Measurements from ENCODE around the gene DIAPH2.

The DIAPH2 gene

DNA sequence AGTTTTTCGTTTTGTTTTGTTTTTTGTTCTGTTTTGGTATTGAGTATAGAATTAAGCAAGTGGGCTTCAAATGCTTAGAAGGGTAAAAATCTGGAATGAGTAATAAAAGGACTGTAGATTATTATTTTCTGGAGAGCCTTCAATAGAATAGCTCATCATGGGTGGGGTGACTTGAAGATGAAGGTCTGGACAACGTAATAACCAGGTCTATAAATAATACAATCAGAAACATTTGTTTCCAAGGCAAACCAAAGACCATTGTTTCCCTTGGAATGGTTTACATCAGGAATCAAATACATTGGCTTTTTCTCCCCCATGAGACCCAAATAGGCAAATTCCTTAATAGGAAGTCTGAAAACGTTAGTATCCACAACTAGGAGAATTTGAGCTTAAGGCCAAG, 920.6 kb downstream of the DIAPH2 start:
- TF ChIP-seq ZNF600 (tag by site-specific recombination; IDR thresholded peaks at IDR 0.05) (no peak), ZNF202 (tag by site-specific recombination; IDR thresholded peaks at IDR 0.05; ENCODE audit: borderline replicate concordance) (no peak), ZNF571 (tag by site-specific recombination; IDR thresholded peaks at IDR 0.05) (no peak), REPIN1 (tag by site-specific recombination; IDR thresholded peaks at IDR 0.05; ENCODE audit: low read depth) (no peak), ZSCAN16 (tag by site-specific recombination; IDR thresholded peaks at IDR 0.05) (no peak), ZNF610 (tag by site-specific recombination; IDR thresholded peaks at IDR 0.05; ENCODE audit: borderline replicate concordance) (no peak), ZNF658 (tag by site-specific recombination; IDR thresholded peaks at IDR 0.05) (no peak), BCL11B (tag by site-specific recombination; IDR thresholded peaks at IDR 0.05; ENCODE audit: low read depth) (no peak), ZNF302 (tag by site-specific recombination; IDR thresholded peaks at IDR 0.05; ENCODE audit: low read depth) (no peak), ZNF473 (tag by site-specific recombination; IDR thresholded peaks at IDR 0.05) (no peak), ZFP41 (tag by site-specific recombination; IDR thresholded peaks at IDR 0.05; ENCODE audit: borderline replicate concordance) (no peak)
- TF ChIP-seq, protein P1, sequence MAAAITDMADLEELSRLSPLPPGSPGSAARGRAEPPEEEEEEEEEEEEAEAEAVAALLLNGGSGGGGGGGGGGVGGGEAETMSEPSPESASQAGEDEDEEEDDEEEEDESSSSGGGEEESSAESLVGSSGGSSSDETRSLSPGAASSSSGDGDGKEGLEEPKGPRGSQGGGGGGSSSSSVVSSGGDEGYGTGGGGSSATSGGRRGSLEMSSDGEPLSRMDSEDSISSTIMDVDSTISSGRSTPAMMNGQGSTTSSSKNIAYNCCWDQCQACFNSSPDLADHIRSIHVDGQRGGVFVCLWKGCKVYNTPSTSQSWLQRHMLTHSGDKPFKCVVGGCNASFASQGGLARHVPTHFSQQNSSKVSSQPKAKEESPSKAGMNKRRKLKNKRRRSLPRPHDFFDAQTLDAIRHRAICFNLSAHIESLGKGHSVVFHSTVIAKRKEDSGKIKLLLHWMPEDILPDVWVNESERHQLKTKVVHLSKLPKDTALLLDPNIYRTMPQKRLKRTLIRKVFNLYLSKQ (tag by site-specific recombination; IDR thresholded peaks at IDR 0.05; ENCODE audit: borderline replicate concordance), result no peak
- TF ChIP-seq, protein P2, sequence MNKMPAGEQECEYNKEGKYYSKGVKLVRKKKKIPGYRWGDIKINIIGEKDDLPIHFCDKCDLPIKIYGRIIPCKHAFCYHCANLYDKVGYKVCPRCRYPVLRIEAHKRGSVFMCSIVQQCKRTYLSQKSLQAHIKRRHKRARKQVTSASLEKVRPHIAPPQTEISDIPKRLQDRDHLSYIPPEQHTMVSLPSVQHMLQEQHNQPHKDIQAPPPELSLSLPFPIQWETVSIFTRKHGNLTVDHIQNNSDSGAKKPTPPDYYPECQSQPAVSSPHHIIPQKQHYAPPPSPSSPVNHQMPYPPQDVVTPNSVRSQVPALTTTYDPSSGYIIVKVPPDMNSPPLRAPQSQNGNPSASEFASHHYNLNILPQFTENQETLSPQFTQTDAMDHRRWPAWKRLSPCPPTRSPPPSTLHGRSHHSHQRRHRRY (tag by site-specific recombination; IDR thresholded peaks at IDR 0.05), result no peak
- Histone ChIP-seq H3K4me1 (ENCODE audit: control insufficient read depth, insufficient read depth, low read length) (no peaks in the 10 kb centered on the region), H3K36me3 (ENCODE audit: control insufficient read depth in 2 of 2, insufficient read depth in 1 of 2, low read length in 2 of 2) (no peaks in the 10 kb centered on the region), H3K4me3 (ENCODE audit: low read depth, low read length) (no peak overlapping the region), H3K27ac (ENCODE audit: extremely low read depth, low read depth, low read length) (no peak overlapping the region), H3K9me3 (ENCODE audit: control insufficient read depth, insufficient read depth, low read depth, low read length) (no peaks in the 10 kb centered on the region)
- POLR2A ChIA-PET, result no interaction called here
- CTCF ChIA-PET, result no interaction called here

DNA sequence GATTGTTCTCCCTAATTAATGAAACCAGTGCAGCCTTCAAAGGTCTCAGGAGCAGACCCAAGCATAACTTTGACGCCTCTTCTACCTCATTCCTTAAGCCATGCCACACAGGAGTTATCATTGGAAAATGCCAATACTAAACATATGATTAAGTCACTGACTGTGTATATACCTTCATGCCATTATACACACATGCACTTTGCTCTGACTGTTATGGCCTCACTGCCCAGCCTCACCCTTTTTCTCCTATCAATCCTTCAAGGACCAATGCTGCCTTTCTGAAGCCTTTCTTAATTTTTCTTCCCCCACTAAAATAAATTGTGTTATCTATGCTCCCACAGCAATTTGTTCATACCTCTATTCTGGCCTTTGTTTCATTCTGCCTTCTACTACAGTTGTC, 924.7 kb downstream of the DIAPH2 start:
- no peak overlapping the region for H3K4me3 ChIP-seq (ENCODE audit: low read depth, low read length)
- no peaks in the 10 kb centered on the region for H3K9me3 ChIP-seq (ENCODE audit: control insufficient read depth, insufficient read depth, low read depth, low read length)
- H3K4me1 ChIP-seq (ENCODE audit: control insufficient read depth, insufficient read depth, low read length), result no peaks in the 10 kb centered on the region
- no peaks in the 10 kb centered on the region for H3K36me3 ChIP-seq (ENCODE audit: control insufficient read depth in 2 of 2, insufficient read depth in 1 of 2, low read length in 2 of 2)
- ChIA-PET CTCF (no interaction called here), POLR2A (no interaction called here)
- TF ChIP-seq, protein P3, sequence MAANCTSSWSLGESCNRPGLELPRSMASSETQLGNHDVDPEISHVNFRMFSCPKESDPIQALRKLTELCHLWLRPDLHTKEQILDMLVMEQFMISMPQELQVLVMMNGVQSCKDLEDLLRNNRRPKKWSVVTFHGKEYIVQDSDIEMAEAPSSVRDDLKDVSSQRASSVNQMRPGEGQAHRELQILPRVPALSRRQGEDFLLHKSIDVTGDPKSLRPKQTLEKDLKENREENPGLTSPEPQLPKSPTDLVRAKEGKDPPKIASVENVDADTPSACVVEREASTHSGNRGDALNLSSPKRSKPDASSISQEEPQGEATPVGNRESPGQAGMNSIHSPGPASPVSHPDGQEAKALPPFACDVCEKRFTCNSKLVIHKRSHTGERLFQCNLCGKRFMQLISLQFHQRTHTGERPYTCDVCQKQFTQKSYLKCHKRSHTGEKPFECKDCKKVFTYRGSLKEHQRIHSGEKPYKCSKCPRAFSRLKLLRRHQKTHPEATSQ (tag by site-specific recombination; IDR thresholded peaks at IDR 0.05), result no peak
- TF ChIP-seq, protein P4, sequence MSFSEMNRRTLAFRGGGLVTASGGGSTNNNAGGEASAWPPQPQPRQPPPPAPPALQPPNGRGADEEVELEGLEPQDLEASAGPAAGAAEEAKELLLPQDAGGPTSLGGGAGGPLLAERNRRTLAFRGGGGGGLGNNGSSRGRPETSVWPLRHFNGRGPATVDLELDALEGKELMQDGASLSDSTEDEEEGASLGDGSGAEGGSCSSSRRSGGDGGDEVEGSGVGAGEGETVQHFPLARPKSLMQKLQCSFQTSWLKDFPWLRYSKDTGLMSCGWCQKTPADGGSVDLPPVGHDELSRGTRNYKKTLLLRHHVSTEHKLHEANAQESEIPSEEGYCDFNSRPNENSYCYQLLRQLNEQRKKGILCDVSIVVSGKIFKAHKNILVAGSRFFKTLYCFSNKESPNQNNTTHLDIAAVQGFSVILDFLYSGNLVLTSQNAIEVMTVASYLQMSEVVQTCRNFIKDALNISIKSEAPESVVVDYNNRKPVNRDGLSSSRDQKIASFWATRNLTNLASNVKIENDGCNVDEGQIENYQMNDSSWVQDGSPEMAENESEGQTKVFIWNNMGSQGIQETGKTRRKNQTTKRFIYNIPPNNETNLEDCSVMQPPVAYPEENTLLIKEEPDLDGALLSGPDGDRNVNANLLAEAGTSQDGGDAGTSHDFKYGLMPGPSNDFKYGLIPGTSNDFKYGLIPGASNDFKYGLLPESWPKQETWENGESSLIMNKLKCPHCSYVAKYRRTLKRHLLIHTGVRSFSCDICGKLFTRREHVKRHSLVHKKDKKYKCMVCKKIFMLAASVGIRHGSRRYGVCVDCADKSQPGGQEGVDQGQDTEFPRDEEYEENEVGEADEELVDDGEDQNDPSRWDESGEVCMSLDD (tag by site-specific recombination; IDR thresholded peaks at IDR 0.05), result no peak
- TF ChIP-seq GFI1B (tag by site-specific recombination; IDR thresholded peaks at IDR 0.05), result no peak
- no peak for TF ChIP-seq ZNF211 (tag by site-specific recombination; IDR thresholded peaks at IDR 0.05; ENCODE audit: low read depth)
- no peak for TF ChIP-seq ZNF138 (tag by site-specific recombination; IDR thresholded peaks at IDR 0.05; ENCODE audit: borderline replicate concordance)
- no peak overlapping the region for H3K27ac ChIP-seq (ENCODE audit: extremely low read depth, low read depth, low read length)

Data from HEK293 (cell line).